SJCRH30 (cell line): ENCODE data around the gene GLYR1. TPM values are rescaled to one million over a fixed set of nuclear protein-coding genes. Genes with fewer than 3 reads are reported as not detected.

Source experiments
- DNase-seq, 2 experiments: peaks; one replicate each; pipeline ENCODE4 v3.0.0-alpha.2; 2015 to 2020
- H3K27ac ChIP-seq: fragments of 250-450 bp; sonication (Bioruptor Pico); 2 replicates; pipeline ENCODE4 v1.5.1; 2020; ENCODE audit warnings: mild to moderate bottlenecking, moderate library complexity
- H3K27me3 ChIP-seq: fragments of 250-450 bp; sonication (Bioruptor Pico); 2 replicates; pipeline ENCODE4 v1.5.1; 2020; ENCODE audit warnings: mild to moderate bottlenecking, moderate library complexity
- H3K36me3 ChIP-seq: fragments of 250-450 bp; sonication (Bioruptor Pico); 2 replicates; pipeline ENCODE4 v1.5.1; 2020; ENCODE audit warnings: mild to moderate bottlenecking, moderate library complexity
- H3K4me1 ChIP-seq: fragments of 250-450 bp; sonication (Bioruptor Pico); 2 replicates; pipeline ENCODE4 v1.5.1; 2020; ENCODE audit warnings: mild to moderate bottlenecking, moderate library complexity
- H3K4me3 ChIP-seq: fragments of 250-450 bp; sonication (Bioruptor Pico); 2 replicates; pipeline ENCODE4 v1.5.1; 2020; ENCODE audit warnings: mild to moderate bottlenecking, moderate library complexity
- H3K9me3 ChIP-seq: fragments of 250-450 bp; sonication (Bioruptor Pico); replicated peaks from 2 replicates; pipeline ENCODE4 v1.5.1; 2020; ENCODE audit warnings: mild to moderate bottlenecking, moderate library complexity
- total RNA-seq: library from RNA; depleted of rRNA; stranded (reverse); fragments of >200 nt; shearing (Covaris generic); gene quantifications from 2 replicates; pipeline ENCODE4 v1.2.3, GENCODE V29; 2014

The GLYR1 gene
- total RNA-seq, 1 experiment from 2014 or later: 45.3 TPM

- Histone ChIP-seq H3K36me3 (peaks cover 32% of the 10 kb centered on the region), H3K9me3 (no peaks in the 10 kb centered on the region), H3K4me3 (no peak overlapping the region), H3K27ac (no peak overlapping the region), H3K4me1 (no peaks in the 10 kb centered on the region), H3K27me3 (no peaks in the 10 kb centered on the region)
- DNase-seq: no peak
These were observed 33.0 kb downstream of the GLYR1 start for GRCh38 chr16:4814046-4814445.

GRCh38 chr16:4813251-4814003 is 33.7 kb downstream of the GLYR1 start:
- Histone ChIP-seq H3K4me1 (no peaks in the 10 kb centered on the region), H3K36me3 (peaks cover 34% of the 10 kb centered on the region)

GRCh38 chr16:4811773-4812172 is 35.3 kb downstream of the GLYR1 start:
- no peaks in the 10 kb centered on the region for H3K27me3 ChIP-seq
- no peaks in the 10 kb centered on the region for H3K4me1 ChIP-seq
- no peak overlapping the region for H3K4me3 ChIP-seq
- H3K9me3 ChIP-seq: no peaks in the 10 kb centered on the region
- H3K27ac ChIP-seq: no peak overlapping the region
- DNase-seq: no peak
- peaks cover 36% of the 10 kb centered on the region for H3K36me3 ChIP-seq

More at GRCh38 chr16:4813251-4814003, 33.7 kb downstream of the GLYR1 start:
- Histone ChIP-seq H3K4me3 (no peak overlapping the region), H3K27me3 (no peaks in the 10 kb centered on the region), H3K27ac (no peak overlapping the region), H3K9me3 (no peaks in the 10 kb centered on the region)
- no peak for DNase-seq

GRCh38 chr16:4811242-4811641 is 35.8 kb downstream of the GLYR1 start:
- no peak overlapping the region for H3K27ac ChIP-seq
- no peak for DNase-seq
- peaks cover 33% of the 10 kb centered on the region for H3K36me3 ChIP-seq
- H3K4me1 ChIP-seq: no peaks in the 10 kb centered on the region
- H3K27me3 ChIP-seq: no peaks in the 10 kb centered on the region
- H3K4me3 ChIP-seq: no peak overlapping the region
- H3K9me3 ChIP-seq: no peaks in the 10 kb centered on the region

- Histone ChIP-seq H3K36me3 (peaks cover 25% of the 10 kb centered on the region), H3K4me3 (no peak overlapping the region), H3K9me3 (no peaks in the 10 kb centered on the region), H3K27me3 (no peaks in the 10 kb centered on the region), H3K4me1 (peaks cover 4% of the 10 kb centered on the region), H3K27ac (no peak overlapping the region)
- DNase-seq: no peak
These were observed 40.8 kb downstream of the GLYR1 start for GRCh38 chr16:4806280-4806679.

- H3K36me3 ChIP-seq: peaks cover 22% of the 10 kb centered on the region
- H3K9me3 ChIP-seq: no peaks in the 10 kb centered on the region
- H3K27me3 ChIP-seq: no peaks in the 10 kb centered on the region
These were observed 41.9 kb downstream of the GLYR1 start for GRCh38 chr16:4805231-4805630.

GRCh38 chr16:4803898-4804762 is 43.0 kb downstream of the GLYR1 start:
- Histone ChIP-seq H3K36me3 (peaks cover 17% of the 10 kb centered on the region; the same call in 1 of the 2 replicates), H3K27ac (no peak overlapping the region), H3K27me3 (no peaks in the 10 kb centered on the region), H3K4me3 (no peak overlapping the region), H3K4me1 (peaks cover 16% of the 10 kb centered on the region), H3K9me3 (no peaks in the 10 kb centered on the region)
- DNase-seq: no peak

More at GRCh38 chr16:4805231-4805630, 41.9 kb downstream of the GLYR1 start:
- Histone ChIP-seq H3K4me3 (no peak overlapping the region), H3K27ac (no peak overlapping the region), H3K4me1 (peaks cover 11% of the 10 kb centered on the region)
- no peak for DNase-seq

GRCh38 chr16:4803401-4803844 is 43.7 kb downstream of the GLYR1 start:
- Histone ChIP-seq H3K27ac (peak overlapping the region; percentile 71; the same call in 1 of the 2 replicates), H3K4me1 (peaks cover 16% of the 10 kb centered on the region), H3K36me3 (peaks cover 15% of the 10 kb centered on the region; the same call in 1 of the 2 replicates), H3K9me3 (no peaks in the 10 kb centered on the region), H3K4me3 (peak overlapping the region; percentile 93), H3K27me3 (no peaks in the 10 kb centered on the region)
- no peak for DNase-seq

GRCh38 chr16:4802659-4803287 is 44.3 kb downstream of the GLYR1 start:
- H3K4me1 ChIP-seq: peaks cover 16% of the 10 kb centered on the region
- H3K36me3 ChIP-seq: peaks cover 10% of the 10 kb centered on the region; the same call in 1 of the 2 replicates
- peak overlapping the region; percentile 71 for H3K27ac ChIP-seq
- H3K9me3 ChIP-seq: no peaks in the 10 kb centered on the region
- H3K4me3 ChIP-seq: peak overlapping the region; percentile 93
- no peaks in the 10 kb centered on the region for H3K27me3 ChIP-seq
- peak; percentile 91 to 93 for DNase-seq

- peaks cover 7% of the 10 kb centered on the region; the same call in 1 of the 2 replicates for H3K36me3 ChIP-seq
- H3K27ac ChIP-seq: peak within 1 kb of the TSS; percentile 71
- H3K4me1 ChIP-seq: peaks cover 16% of the 10 kb centered on the region
- H3K27me3 ChIP-seq: no peaks in the 10 kb centered on the region
- peak; percentile 57 to 59 for DNase-seq
- no peaks in the 10 kb centered on the region for H3K9me3 ChIP-seq
- peak within 1 kb of the TSS; percentile 93 for H3K4me3 ChIP-seq
These were observed 45.0 kb downstream of the GLYR1 start, which contains the start of gene ROGDI for GRCh38 chr16:4801962-4802658. Gene ROGDI, minus strand, starts transcription at chr16:4802633. Its CDS starts 62 bp downstream, at chr16:4802571.

GRCh38 chr16:4801051-4801961 is 45.8 kb downstream of the GLYR1 start:
- H3K27me3 ChIP-seq: no peaks in the 10 kb centered on the region
- H3K4me1 ChIP-seq: peaks cover 16% of the 10 kb centered on the region
- H3K36me3 ChIP-seq: peaks cover 7% of the 10 kb centered on the region; the same call in 1 of the 2 replicates
- H3K27ac ChIP-seq: peak overlapping the region; percentile 54; the same call in 1 of the 2 replicates
- H3K9me3 ChIP-seq: no peaks in the 10 kb centered on the region
- H3K4me3 ChIP-seq: peak overlapping the region; percentile 93
- no peak for DNase-seq

- Histone ChIP-seq H3K9me3 (no peaks in the 10 kb centered on the region), H3K27me3 (no peaks in the 10 kb centered on the region), H3K4me1 (peaks cover 16% of the 10 kb centered on the region), H3K36me3 (peaks cover 7% of the 10 kb centered on the region; the same call in 1 of the 2 replicates), H3K4me3 (peak overlapping the region; percentile 93), H3K27ac (peak overlapping the region; percentile 54)
- DNase-seq: peak; percentile 92 to 94
These were observed 46.6 kb downstream of the GLYR1 start for GRCh38 chr16:4800290-4801041.
